ENCODE measurements around the gene DNAH10.

- TF ChIP-seq KDM4B (CRISPR knock-in tag; IDR thresholded peaks at IDR 0.05) = no peak
- TF ChIP-seq, protein P1, sequence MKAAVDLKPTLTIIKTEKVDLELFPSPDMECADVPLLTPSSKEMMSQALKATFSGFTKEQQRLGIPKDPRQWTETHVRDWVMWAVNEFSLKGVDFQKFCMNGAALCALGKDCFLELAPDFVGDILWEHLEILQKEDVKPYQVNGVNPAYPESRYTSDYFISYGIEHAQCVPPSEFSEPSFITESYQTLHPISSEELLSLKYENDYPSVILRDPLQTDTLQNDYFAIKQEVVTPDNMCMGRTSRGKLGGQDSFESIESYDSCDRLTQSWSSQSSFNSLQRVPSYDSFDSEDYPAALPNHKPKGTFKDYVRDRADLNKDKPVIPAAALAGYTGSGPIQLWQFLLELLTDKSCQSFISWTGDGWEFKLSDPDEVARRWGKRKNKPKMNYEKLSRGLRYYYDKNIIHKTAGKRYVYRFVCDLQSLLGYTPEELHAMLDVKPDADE (CRISPR knock-in tag; IDR thresholded peaks at IDR 0.05) = no peak
- no peak for TF ChIP-seq ATAD3A (CRISPR knock-in tag; IDR thresholded peaks at IDR 0.05)
- TF ChIP-seq MXI1 (IDR thresholded peaks at IDR 0.05; ENCODE audit: borderline replicate concordance, low read depth, low read length) = no peak
- TF ChIP-seq CREB1 (IDR thresholded peaks at IDR 0.05) = no peak
- TF ChIP-seq CREB1 (CRISPR knock-in tag; IDR thresholded peaks at IDR 0.05) = no peak
- TF ChIP-seq DBP (CRISPR knock-in tag; IDR thresholded peaks at IDR 0.05; ENCODE audit: not compliant biosample characterization) = no peak
- TF ChIP-seq ESRRA (CRISPR knock-in tag; IDR thresholded peaks at IDR 0.05; ENCODE audit: low read depth) = no peak
- no peak for TF ChIP-seq ZNF777 (CRISPR knock-in tag; IDR thresholded peaks at IDR 0.05)
- TF ChIP-seq POLR2A (IDR thresholded peaks at IDR 0.05; ENCODE audit: insufficient read depth in 1 of 2, low read depth in 2 of 2, low read length in 2 of 2) = no peak
- no peak for TF ChIP-seq ZBTB37 (CRISPR knock-in tag; IDR thresholded peaks at IDR 0.05)
These were observed 195.1 kb downstream of the DNAH10 start for GRCh38 chr12:123957196-123957595.
